Measurements from ENCODE around the gene IARS2. TPM values are rescaled to one million over a fixed set of nuclear protein-coding genes. Genes with fewer than 3 reads are reported as not detected.

Gene IARS2
- total and polyA plus RNA-seq, 3 experiments from 2014 or later, result 68.9 to 83.0 (median 80.8) TPM

DNA sequence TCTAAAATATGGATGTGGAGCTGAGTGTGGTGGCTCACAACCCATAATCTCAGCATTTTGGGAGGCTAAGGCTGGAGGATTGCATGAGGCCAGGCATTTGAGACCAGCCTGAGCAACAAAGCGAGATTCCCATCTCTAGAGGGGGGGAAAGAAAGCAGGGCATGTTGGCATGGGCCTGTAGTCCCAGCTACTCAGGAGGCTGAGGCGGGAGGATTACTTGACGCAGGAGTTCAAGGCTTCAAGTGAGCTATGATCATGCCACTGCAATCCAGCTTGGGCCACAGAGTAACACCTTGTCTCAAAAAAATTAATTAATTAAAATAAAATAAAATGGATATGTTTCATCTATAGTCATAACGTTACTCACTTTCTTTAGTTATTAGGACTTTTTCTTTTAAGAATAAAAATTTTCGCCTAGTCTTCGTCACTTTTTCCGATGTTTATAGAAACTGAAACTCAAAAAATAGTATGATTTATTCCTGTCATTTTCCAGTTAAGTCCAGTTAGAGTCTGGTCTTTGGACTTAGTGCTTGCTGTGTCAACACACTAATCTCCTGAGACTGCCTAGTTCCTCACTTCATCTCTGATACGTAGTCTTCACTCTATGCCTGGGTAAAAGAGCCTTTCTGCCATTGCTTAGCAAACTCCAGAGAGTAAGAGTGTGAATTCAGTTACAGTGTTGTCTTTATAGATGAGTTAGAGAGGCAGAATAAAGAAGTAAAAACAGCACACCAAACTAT, 28.0 kb downstream of the IARS2 start:
- Mint-ChIP-seq H3K9me3 (no peaks in the 10 kb centered on the region), H3K27me3 (no peaks in the 10 kb centered on the region), H3K36me3 (peaks cover 0 to 44% (median 1%) of the 10 kb centered on the region in 3 donors), H3K4me3 (no peak overlapping the region), H3K27ac (peak overlapping the region in 4 of 8 donors; percentile 12 to 54 (median 33)), H3K4me1 (peaks cover 5 to 13% (median 5%) of the 10 kb centered on the region in 3 donors)
- Histone ChIP-seq H3K4me1 (ENCODE audit: insufficient read depth, low read length) (no peaks in the 10 kb centered on the region), H3K36me3 (ENCODE audit: insufficient read depth, low read length) (peaks cover 6% of the 10 kb centered on the region), H3K27ac (ENCODE audit: low read depth, low read length) (no peak overlapping the region), H3K4me3 (ENCODE audit: low read length) (no peak overlapping the region), H3K27me3 (ENCODE audit: insufficient read depth, low read length, poor library complexity, severe bottlenecking) (no peaks in the 10 kb centered on the region), H3K9me3 (ENCODE audit: low read length) (no peaks in the 10 kb centered on the region)
- POLR2A ChIA-PET, result no interaction called here
- CTCF ChIA-PET, result no interaction called here
- DNase-seq, result no peak

DNA sequence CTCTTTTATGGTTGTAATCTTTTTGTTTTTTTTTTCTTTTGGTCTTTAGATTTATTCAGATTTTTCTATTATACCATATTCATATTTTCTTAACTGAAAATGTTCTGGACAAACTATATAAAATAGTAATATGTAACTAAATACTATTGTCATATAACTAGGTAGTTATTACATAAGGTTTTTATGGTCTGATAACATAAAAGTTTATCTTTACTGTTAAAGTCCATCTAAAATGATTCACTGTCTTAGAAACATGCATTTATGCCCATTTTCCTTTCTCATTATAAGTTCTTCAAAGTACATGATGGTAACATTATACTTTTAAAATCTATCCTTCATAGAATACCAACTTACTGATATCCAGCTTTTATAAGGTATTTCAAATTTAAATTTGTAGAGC, 29.1 kb downstream of the IARS2 start:
- Histone ChIP-seq H3K36me3 (ENCODE audit: insufficient read depth, low read length) (peaks cover 7% of the 10 kb centered on the region), H3K27ac (ENCODE audit: low read depth, low read length) (no peak overlapping the region), H3K27me3 (ENCODE audit: insufficient read depth, low read length, poor library complexity, severe bottlenecking) (no peaks in the 10 kb centered on the region), H3K9me3 (ENCODE audit: low read length) (no peaks in the 10 kb centered on the region), H3K4me1 (ENCODE audit: insufficient read depth, low read length) (no peaks in the 10 kb centered on the region), H3K4me3 (ENCODE audit: low read length) (no peak overlapping the region)
- Mint-ChIP-seq H3K9me3 (no peaks in the 10 kb centered on the region), H3K27me3 (no peaks in the 10 kb centered on the region), H3K36me3 (peaks cover 0 to 47% (median 4%) of the 10 kb centered on the region in 3 donors), H3K4me3 (no peak overlapping the region), H3K27ac (no peak overlapping the region), H3K4me1 (peaks cover 5 to 13% (median 5%) of the 10 kb centered on the region in 3 donors)
- no peak for DNase-seq
- POLR2A ChIA-PET, result no interaction called here
- CTCF ChIA-PET, result interaction anchor here (0.6 kb wide), 1 partner anchor 132 kb away, joined by 3 read pairs; no protein-coding TSS in a partner anchor

DNA sequence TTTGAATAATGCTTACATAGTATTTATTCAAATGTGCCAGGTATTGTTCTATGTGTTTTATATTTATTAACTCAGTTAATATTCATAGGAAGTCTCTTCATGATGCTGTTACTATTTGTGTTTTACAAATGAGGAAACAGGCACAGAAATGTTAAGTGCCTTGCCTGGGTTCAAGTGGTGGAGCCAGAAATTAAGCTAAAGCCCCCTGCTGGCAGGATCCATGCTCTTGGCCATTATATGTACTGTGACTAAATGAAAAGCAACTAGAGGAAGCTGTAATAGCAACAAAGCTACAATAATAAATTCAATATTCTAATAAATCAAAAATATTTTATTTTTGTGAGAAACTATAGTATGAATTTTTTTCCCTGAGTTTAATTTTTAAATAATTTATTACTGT, 30.0 kb downstream of the IARS2 start:
- no peak overlapping the region for H3K27ac Mint-ChIP-seq
- no peaks in the 10 kb centered on the region for H3K27me3 Mint-ChIP-seq
- no peak overlapping the region for H3K27ac ChIP-seq (ENCODE audit: low read depth, low read length)
- H3K9me3 Mint-ChIP-seq, result no peaks in the 10 kb centered on the region
- no peak for DNase-seq
- POLR2A ChIA-PET, result no interaction called here
- H3K4me1 Mint-ChIP-seq, result peaks cover 5 to 11% (median 5%) of the 10 kb centered on the region in 3 donors
- no peaks in the 10 kb centered on the region for H3K4me1 ChIP-seq (ENCODE audit: insufficient read depth, low read length)
- H3K36me3 Mint-ChIP-seq, result peaks cover 0 to 50% (median 5%) of the 10 kb centered on the region in 3 donors
- peaks cover 7% of the 10 kb centered on the region for H3K36me3 ChIP-seq (ENCODE audit: insufficient read depth, low read length)
- no peak overlapping the region for H3K4me3 ChIP-seq (ENCODE audit: low read length)
- no peaks in the 10 kb centered on the region for H3K27me3 ChIP-seq (ENCODE audit: insufficient read depth, low read length, poor library complexity, severe bottlenecking)
- H3K4me3 Mint-ChIP-seq, result no peak overlapping the region
- CTCF ChIA-PET, result interaction anchor here (1.9 to 2.2 kb wide), 2 partner anchors 11 to 135 kb away, joined by 3 to 10 read pairs; no protein-coding TSS in a partner anchor
- no peaks in the 10 kb centered on the region for H3K9me3 ChIP-seq (ENCODE audit: low read length)

DNA sequence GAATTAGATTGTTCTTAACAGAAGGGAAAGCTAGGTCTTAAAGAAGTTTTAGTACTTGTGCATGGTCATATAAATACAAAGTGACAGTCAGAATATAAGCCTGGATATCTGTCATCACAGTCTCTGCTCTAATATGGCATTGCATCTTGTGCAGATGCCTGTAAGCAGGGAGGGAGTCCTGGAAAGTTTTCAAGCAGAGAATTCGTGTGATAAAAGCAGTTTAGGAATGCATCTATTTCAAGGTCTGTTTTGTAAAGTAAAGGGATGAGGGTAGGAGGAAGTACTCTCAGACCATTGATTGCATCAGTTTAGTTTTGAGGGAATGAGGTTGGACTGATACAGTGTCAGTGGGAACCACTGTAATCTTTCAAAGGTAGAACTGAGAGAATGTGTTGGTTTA, 30.6 kb downstream of the IARS2 start:
- H3K27ac ChIP-seq (ENCODE audit: low read depth, low read length), result no peak overlapping the region
- H3K9me3 Mint-ChIP-seq, result peaks cover 0 to 4% (median 0%) of the 10 kb centered on the region in 5 donors
- H3K4me3 Mint-ChIP-seq, result no peak overlapping the region
- POLR2A ChIA-PET, result no interaction called here
- H3K27me3 ChIP-seq (ENCODE audit: insufficient read depth, low read length, poor library complexity, severe bottlenecking), result no peaks in the 10 kb centered on the region
- peaks cover 3 to 8% (median 6%) of the 10 kb centered on the region in 3 donors for H3K4me1 Mint-ChIP-seq
- H3K4me1 ChIP-seq (ENCODE audit: insufficient read depth, low read length), result no peaks in the 10 kb centered on the region
- H3K27me3 Mint-ChIP-seq, result no peaks in the 10 kb centered on the region
- peaks cover 11% of the 10 kb centered on the region for H3K36me3 ChIP-seq (ENCODE audit: insufficient read depth, low read length)
- peaks cover 4 to 52% (median 10%) of the 10 kb centered on the region in 3 donors for H3K36me3 Mint-ChIP-seq
- CTCF ChIA-PET, result interaction anchor here (1.9 to 2.2 kb wide), 2 partner anchors 12 to 135 kb away, joined by 3 to 10 read pairs; no protein-coding TSS in a partner anchor
- no peak for DNase-seq
- H3K9me3 ChIP-seq (ENCODE audit: low read length), result no peaks in the 10 kb centered on the region
- H3K27ac Mint-ChIP-seq, result peak overlapping the region in 5 of 8 donors; percentile 2 to 64 (median 7)
- H3K4me3 ChIP-seq (ENCODE audit: low read length), result no peak overlapping the region

DNA sequence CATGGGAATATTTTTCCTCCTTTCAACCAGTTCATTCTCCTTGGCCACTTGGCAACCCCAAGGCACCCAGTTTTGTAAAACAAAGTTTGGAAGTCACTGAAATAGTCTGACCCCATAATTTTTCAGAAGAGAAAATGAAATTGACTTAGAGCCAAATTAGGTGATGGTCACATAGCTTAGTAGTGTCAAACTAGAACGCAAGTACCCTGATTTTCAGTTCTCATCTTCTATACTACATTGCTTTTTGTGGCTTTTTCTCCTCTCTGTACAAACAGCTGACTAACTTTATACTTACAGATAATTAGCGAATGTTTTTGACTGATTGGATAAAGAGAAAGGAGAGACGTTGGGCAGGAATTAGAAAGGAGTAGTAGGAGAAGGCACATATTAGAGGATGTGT, 33.1 kb downstream of the IARS2 start:
- H3K36me3 ChIP-seq (ENCODE audit: insufficient read depth, low read length), result peaks cover 17% of the 10 kb centered on the region

DNA sequence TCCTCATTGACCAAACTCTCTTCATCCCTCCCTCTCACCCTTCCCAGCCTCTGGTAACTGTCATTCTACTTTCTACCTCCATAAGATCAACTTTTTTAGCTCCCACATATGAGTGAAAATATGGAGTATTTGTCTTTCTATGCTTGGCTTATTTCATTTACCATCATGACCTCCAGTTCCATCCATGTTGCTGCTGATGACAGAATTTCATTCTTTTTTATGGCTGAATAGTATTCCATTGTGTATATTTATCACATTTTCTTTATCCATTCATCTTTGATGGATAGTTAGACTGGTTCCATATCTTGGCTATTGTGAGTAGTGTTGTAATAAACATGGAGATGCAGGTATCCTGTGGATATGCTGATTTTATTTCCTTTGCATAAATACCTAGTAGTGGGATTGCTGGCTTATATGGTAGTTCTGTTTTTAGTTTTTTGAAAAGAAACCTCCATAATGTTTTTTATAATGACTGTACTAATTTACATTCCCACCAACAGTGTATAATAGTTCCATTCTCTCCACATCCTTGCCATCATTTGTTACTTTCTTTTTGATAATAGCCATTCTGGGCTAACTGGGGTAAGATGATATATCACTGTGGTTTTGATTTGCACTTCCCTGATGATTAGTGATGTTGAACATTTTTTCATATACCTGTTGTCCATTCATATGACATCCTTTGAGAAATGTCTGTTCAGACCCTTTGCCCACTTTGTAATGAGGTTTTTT, 35.7 kb downstream of the IARS2 start:
- H3K36me3 ChIP-seq (ENCODE audit: insufficient read depth, low read length), result peaks cover 21% of the 10 kb centered on the region
- no peaks in the 10 kb centered on the region for H3K4me1 ChIP-seq (ENCODE audit: insufficient read depth, low read length)
- peaks cover 4 to 11% (median 10%) of the 10 kb centered on the region in 3 donors for H3K4me1 Mint-ChIP-seq
- POLR2A ChIA-PET, result no interaction called here
- no peaks in the 10 kb centered on the region for H3K27me3 ChIP-seq (ENCODE audit: insufficient read depth, low read length, poor library complexity, severe bottlenecking)
- no peak overlapping the region for H3K4me3 Mint-ChIP-seq
- H3K9me3 Mint-ChIP-seq, result peaks cover 0 to 5% (median 0%) of the 10 kb centered on the region in 5 donors
- CTCF ChIA-PET, result no interaction called here
- DNase-seq, result no peak
- H3K27me3 Mint-ChIP-seq, result no peaks in the 10 kb centered on the region
- peak overlapping the region in 1 of 8 donors; percentile 52 for H3K27ac Mint-ChIP-seq
- no peak overlapping the region for H3K27ac ChIP-seq (ENCODE audit: low read depth, low read length)
- no peak overlapping the region for H3K4me3 ChIP-seq (ENCODE audit: low read length)
- no peaks in the 10 kb centered on the region for H3K9me3 ChIP-seq (ENCODE audit: low read length)
- peaks cover 19 to 75% (median 32%) of the 10 kb centered on the region in 3 donors for H3K36me3 Mint-ChIP-seq

More for the DNA sequence above, 33.1 kb downstream of the IARS2 start:
- no peaks in the 10 kb centered on the region for H3K27me3 ChIP-seq (ENCODE audit: insufficient read depth, low read length, poor library complexity, severe bottlenecking)
- DNase-seq, result no peak
- Mint-ChIP-seq H3K36me3 (peaks cover 12 to 63% (median 21%) of the 10 kb centered on the region in 3 donors), H3K27me3 (no peaks in the 10 kb centered on the region), H3K4me1 (peaks cover 5 to 14% (median 12%) of the 10 kb centered on the region in 3 donors), H3K9me3 (peaks cover 0 to 5% (median 0%) of the 10 kb centered on the region in 5 donors), H3K27ac (peak overlapping the region in 4 of 8 donors; percentile 3 to 74 (median 15)), H3K4me3 (no peak overlapping the region)
- no peaks in the 10 kb centered on the region for H3K4me1 ChIP-seq (ENCODE audit: insufficient read depth, low read length)
- H3K9me3 ChIP-seq (ENCODE audit: low read length), result no peaks in the 10 kb centered on the region
- ChIA-PET CTCF (no interaction called here), POLR2A (no interaction called here)
- H3K27ac ChIP-seq (ENCODE audit: low read depth, low read length), result no peak overlapping the region
- no peak overlapping the region for H3K4me3 ChIP-seq (ENCODE audit: low read length)

DNA sequence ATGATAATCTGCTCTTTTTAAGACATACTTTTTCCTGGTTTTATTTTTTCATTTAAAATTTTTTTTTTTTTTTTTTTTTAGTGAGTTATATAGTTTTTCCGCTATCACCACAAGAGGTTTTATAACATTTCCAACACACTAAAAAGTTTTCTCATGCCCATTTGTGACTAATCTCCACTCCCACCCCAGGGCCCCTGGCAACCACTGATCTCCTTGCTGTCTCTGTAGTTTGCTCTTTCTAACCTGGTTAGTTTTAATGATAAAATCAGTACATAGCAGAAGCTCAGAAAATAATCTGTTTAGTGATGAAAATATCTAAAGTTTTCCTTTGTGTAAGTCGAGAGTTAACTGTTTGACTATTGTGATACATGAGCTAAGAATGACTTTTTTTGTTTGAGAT, 41.8 kb downstream of the IARS2 start:
- peak overlapping the region in 4 of 8 donors; percentile 12 to 64 (median 43) for H3K27ac Mint-ChIP-seq
- H3K36me3 Mint-ChIP-seq, result peaks cover 13 to 73% (median 23%) of the 10 kb centered on the region in 3 donors
- no peaks in the 10 kb centered on the region for H3K9me3 Mint-ChIP-seq
- no peak for DNase-seq
- ChIA-PET POLR2A (no interaction called here), CTCF (interaction anchor here (1.2 kb wide), 1 partner anchor 10 kb away, joined by 3 read pairs; no protein-coding TSS in a partner anchor)
- no peak overlapping the region for H3K4me3 Mint-ChIP-seq
- peaks cover 11 to 18% (median 14%) of the 10 kb centered on the region in 3 donors for H3K4me1 Mint-ChIP-seq
- H3K27me3 Mint-ChIP-seq, result no peaks in the 10 kb centered on the region
- H3K9me3 ChIP-seq (ENCODE audit: low read length), result no peaks in the 10 kb centered on the region
- no peak overlapping the region for H3K4me3 ChIP-seq (ENCODE audit: low read length)
- no peak overlapping the region for H3K27ac ChIP-seq (ENCODE audit: low read depth, low read length)
- H3K36me3 ChIP-seq (ENCODE audit: insufficient read depth, low read length), result peaks cover 29% of the 10 kb centered on the region
- peaks cover 4% of the 10 kb centered on the region for H3K4me1 ChIP-seq (ENCODE audit: insufficient read depth, low read length)
- no peaks in the 10 kb centered on the region for H3K27me3 ChIP-seq (ENCODE audit: insufficient read depth, low read length, poor library complexity, severe bottlenecking)

Data from CD8-positive, alpha-beta memory T cell (primary cell).